Endothelial cell (in vitro differentiated cells): ENCODE data around the gene POC1A. TPM values are rescaled to one million over a fixed set of nuclear protein-coding genes. Genes with fewer than 3 reads are reported as not detected.

Source experiments
- DNase-seq: peaks from one replicate; pipeline ENCODE4 v3.0.0; 2021; ENCODE audit warnings: low spot score
- H3K27ac Mint-ChIP-seq: one replicate; pipeline ENCODE4 v1.8.0; 2021; ENCODE audit warnings: mixed read lengths, inconsistent platforms; ENCODE audit not compliant: unreplicated experiment
- H3K27me3 Mint-ChIP-seq: one replicate; pipeline ENCODE4 v1.8.0; 2021; ENCODE audit warnings: mild to moderate bottlenecking, moderate library complexity, mixed read lengths, inconsistent platforms; ENCODE audit not compliant: unreplicated experiment
- H3K36me3 Mint-ChIP-seq: one replicate; pipeline ENCODE4 v1.8.0; 2021; ENCODE audit warnings: mild to moderate bottlenecking, low read depth, mixed read lengths, inconsistent platforms; ENCODE audit not compliant: unreplicated experiment
- H3K4me1 Mint-ChIP-seq: one replicate; pipeline ENCODE4 v1.8.0; 2021; ENCODE audit warnings: mild to moderate bottlenecking, mixed read lengths, inconsistent platforms; ENCODE audit not compliant: unreplicated experiment
- H3K4me3 Mint-ChIP-seq: one replicate; pipeline ENCODE4 v1.8.0; 2021; ENCODE audit warnings: mild to moderate bottlenecking, mixed read lengths, inconsistent platforms; ENCODE audit not compliant: unreplicated experiment
- H3K9me3 Mint-ChIP-seq: one replicate; pipeline ENCODE4 v1.8.0; 2021; ENCODE audit warnings: mixed read lengths, inconsistent platforms; ENCODE audit not compliant: unreplicated experiment
- total RNA-seq: library from RNA; stranded (reverse); fragmentation: NEBNext Ultra II Directional; extraction: Animal tissue kit (Norgen Biotek cat#: 25700); gene quantifications from one replicate; pipeline ENCODE4 v1.2.1, GENCODE V29; 2021; ENCODE audit not compliant: unreplicated experiment
- TF ChIP-seq, protein P1 (sequence below): fragments of 200-600 bp; sonication (generic); IDR thresholded peaks from one replicate; pipeline ENCODE4 v1.5.0; 2021; ENCODE audit warnings: antibody characterized with exemption; ENCODE audit not compliant: unreplicated experiment

Gene POC1A
- total RNA-seq, 1 donor from 2014 or later: 7.5 TPM

DNA sequence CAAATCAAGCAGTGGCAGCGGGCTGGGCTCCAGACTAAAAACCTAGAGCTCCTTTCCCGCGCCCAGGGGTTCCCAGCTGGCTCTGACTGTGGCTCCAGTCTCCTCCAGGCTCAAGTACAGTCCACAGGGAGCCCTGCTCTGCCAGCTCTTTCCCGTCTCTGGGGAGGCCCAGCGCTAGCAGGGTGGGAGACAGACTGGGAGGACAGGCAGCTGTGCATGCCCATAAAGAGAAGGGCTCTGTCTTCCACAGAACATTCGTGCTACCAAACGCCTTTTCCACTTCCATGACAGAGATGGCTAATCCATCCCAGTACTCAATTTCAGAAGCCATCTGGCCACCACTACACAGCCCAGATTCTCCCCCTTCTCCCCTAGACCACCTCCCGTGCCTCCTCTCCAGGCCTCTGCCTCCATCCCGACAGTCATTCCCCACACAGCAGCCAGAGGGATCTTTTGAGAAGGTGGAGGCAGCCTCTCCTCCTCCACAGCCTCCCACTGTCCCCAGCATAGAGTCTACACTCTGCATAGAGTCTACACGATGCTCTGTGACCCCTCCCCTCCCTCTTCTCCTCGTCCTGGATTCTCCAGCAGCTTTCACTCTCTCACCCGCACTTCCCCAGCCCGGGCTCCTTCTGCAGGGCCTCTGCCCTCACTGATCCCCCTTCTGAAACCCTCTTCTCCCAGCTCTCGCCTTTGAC lies 91.0 kb downstream of the POC1A start:
- H3K4me3 Mint-ChIP-seq: no peak overlapping the region

GRCh38 chr3:52062505-52062904 lies 91.7 kb downstream of the POC1A start:
- H3K9me3 Mint-ChIP-seq: no peaks in the 10 kb centered on the region
- no peak overlapping the region for H3K4me3 Mint-ChIP-seq
- peaks cover 5% of the 10 kb centered on the region for H3K4me1 Mint-ChIP-seq
- TF ChIP-seq, protein P1, sequence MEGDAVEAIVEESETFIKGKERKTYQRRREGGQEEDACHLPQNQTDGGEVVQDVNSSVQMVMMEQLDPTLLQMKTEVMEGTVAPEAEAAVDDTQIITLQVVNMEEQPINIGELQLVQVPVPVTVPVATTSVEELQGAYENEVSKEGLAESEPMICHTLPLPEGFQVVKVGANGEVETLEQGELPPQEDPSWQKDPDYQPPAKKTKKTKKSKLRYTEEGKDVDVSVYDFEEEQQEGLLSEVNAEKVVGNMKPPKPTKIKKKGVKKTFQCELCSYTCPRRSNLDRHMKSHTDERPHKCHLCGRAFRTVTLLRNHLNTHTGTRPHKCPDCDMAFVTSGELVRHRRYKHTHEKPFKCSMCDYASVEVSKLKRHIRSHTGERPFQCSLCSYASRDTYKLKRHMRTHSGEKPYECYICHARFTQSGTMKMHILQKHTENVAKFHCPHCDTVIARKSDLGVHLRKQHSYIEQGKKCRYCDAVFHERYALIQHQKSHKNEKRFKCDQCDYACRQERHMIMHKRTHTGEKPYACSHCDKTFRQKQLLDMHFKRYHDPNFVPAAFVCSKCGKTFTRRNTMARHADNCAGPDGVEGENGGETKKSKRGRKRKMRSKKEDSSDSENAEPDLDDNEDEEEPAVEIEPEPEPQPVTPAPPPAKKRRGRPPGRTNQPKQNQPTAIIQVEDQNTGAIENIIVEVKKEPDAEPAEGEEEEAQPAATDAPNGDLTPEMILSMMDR: no peak
- peaks cover 12% of the 10 kb centered on the region for H3K27me3 Mint-ChIP-seq
- no peak for DNase-seq
- no peaks in the 10 kb centered on the region for H3K36me3 Mint-ChIP-seq
- H3K27ac Mint-ChIP-seq: no peak overlapping the region

More for the DNA sequence above, 91.0 kb downstream of the POC1A start:
- H3K9me3 Mint-ChIP-seq: no peaks in the 10 kb centered on the region
- TF ChIP-seq, protein P1: no peak
- no peak overlapping the region for H3K27ac Mint-ChIP-seq
- no peaks in the 10 kb centered on the region for H3K36me3 Mint-ChIP-seq
- peaks cover 8% of the 10 kb centered on the region for H3K27me3 Mint-ChIP-seq
- no peak for DNase-seq
- peaks cover 7% of the 10 kb centered on the region for H3K4me1 Mint-ChIP-seq

DNA sequence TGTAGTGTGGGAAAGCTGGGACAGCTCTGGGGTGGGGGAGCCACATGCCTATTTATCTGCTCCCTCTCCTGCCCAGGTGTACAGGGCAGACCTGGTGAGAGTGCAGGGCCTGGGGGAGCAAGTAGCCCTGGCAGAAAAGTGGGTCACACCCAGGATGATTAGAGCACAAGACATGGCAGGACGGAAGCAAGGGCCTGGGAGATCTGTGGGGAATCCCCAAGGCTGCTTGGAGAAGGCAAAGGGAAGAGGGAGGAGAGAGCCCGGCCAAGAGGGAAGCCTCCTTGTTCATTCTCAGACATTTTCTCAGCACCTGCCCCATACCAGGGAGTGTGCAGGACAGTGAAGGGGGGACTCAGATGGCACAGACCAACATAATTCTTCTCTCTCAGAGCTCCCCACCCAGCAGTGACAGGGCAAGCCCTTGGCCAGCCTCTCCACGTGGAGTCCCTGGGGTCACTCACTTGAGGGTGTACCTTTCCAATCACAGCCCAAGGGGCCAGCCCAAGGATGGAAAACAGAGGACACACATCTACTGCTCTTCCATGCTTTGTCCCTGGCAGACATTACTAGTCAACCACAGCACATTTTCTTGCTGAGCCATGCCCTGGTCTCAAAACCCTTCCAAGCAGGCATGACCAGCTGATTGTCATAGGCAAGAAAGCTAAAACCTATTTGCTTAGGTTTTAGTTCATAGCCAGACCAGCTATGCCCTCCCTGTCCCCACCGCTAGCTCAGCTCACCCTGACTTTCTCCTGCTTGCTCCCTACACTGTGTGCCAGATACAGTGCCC lies 92.9 kb downstream of the POC1A start:
- Mint-ChIP-seq H3K4me3 (no peak overlapping the region), H3K27ac (no peak overlapping the region), H3K4me1 (peaks cover 2% of the 10 kb centered on the region), H3K36me3 (no peaks in the 10 kb centered on the region), H3K27me3 (peaks cover 18% of the 10 kb centered on the region), H3K9me3 (no peaks in the 10 kb centered on the region)
- DNase-seq: no peak
- TF ChIP-seq, protein P1: no peak

DNA sequence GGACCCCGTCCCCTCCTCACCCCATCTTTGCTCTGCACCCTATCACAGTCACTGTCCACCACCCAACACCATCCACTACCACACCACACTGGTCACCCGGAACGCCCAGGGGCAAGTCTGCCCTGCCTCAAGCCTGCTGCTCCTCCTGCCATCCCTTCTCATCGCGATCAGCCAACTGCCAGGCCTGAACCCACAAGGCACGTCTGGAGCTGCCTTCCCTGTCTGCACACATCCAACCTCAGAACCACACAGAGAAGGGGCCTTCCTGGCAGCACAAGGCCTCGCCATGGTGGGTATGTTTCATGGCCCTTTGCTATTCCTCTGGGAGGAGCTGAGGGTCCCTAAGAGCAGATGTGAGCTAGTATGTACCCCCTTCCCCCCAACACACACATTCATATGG lies 94.4 kb downstream of the POC1A start:
- Mint-ChIP-seq H3K4me3 (no peak overlapping the region), H3K4me1 (peaks cover under 1% of the 10 kb centered on the region), H3K27me3 (peaks cover 18% of the 10 kb centered on the region), H3K9me3 (no peaks in the 10 kb centered on the region), H3K27ac (no peak overlapping the region), H3K36me3 (no peaks in the 10 kb centered on the region)
- DNase-seq: no peak
- TF ChIP-seq, protein P1: no peak
